ENCODE data around the gene CTAG2.

- TF ChIP-seq POLR2AphosphoS5 (IDR thresholded peaks at IDR 0.05; ENCODE audit: insufficient read depth in 1 of 2, low read depth in 1 of 2) (no peak), CTCF (IDR thresholded peaks at IDR 0.05) (no peak)
Measured at GRCh38 chrX:154658957-154659356, 5.6 kb upstream of the CTAG2 start.

Data from vagina (tissue), 2 donors.